GM21786 (cell line): ENCODE results near the gene E2F1.
"Not testable (repeated sequence)": the region's sequence is repeated elsewhere in the genome, so short reads cannot be mapped to it uniquely, and the experiment has no call there.

Experiments used
- ATAC-seq: cut with Tn5 transposase; IDR thresholded peaks from one replicate; pipeline ENCODE4 v1.9.1; 2021; ENCODE audit not compliant: unreplicated experiment

Gene E2F1

DNA sequence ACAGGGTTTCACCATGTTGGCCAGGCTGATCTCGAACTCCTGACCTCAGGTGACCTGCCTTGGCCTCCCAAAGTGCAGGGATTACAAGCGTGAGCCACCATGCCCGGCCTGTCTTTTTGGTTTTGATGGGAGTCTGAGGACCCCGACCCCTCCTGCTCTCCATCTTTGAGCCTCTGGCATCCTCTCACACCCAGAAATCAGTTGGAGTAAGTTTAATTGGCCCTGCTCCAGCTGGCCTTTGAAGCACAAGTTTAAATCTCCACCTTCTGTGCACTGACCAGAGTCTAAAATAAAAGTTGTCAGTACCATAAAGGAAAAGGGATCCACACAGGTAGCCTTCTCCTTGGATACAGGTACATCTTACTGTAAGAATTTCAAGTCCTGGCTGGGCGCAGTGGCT, 40.0 kb downstream of the E2F1 start:
- no peak for ATAC-seq

DNA sequence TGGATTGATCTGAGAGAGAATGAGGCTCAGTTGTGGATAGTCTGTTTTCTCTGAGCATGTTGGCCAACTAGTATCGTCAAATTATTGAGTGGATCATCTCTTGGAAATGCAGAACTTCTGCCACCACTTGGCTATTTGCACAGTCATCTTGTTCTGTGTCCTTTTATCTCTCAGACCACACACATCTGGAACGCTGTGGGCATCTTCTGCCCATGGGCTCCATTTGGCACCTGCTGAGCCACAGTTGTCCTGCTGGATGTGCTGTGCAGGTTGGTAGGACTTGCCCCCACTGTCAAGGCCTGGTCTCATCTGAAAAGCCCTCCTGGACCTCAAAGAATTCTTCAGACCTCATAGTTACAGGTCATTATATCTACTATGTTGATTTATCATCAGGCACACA, 40.8 kb downstream of the E2F1 start:
- ATAC-seq = no peak

DNA sequence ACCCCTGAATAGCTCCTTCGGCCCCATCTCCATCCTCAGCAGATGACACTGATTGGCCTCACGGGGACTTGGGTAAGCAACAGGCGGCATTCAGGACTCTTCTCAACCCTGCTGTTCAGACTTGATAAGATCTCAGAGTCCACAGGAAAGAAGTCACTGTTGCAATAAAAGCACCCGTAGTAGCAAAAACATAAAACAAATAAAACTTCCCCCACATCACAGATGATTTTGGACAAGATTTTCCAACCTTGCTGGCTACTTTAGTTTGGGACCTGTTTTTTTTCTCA, 41.2 kb downstream of the E2F1 start:
- no peak for ATAC-seq

DNA sequence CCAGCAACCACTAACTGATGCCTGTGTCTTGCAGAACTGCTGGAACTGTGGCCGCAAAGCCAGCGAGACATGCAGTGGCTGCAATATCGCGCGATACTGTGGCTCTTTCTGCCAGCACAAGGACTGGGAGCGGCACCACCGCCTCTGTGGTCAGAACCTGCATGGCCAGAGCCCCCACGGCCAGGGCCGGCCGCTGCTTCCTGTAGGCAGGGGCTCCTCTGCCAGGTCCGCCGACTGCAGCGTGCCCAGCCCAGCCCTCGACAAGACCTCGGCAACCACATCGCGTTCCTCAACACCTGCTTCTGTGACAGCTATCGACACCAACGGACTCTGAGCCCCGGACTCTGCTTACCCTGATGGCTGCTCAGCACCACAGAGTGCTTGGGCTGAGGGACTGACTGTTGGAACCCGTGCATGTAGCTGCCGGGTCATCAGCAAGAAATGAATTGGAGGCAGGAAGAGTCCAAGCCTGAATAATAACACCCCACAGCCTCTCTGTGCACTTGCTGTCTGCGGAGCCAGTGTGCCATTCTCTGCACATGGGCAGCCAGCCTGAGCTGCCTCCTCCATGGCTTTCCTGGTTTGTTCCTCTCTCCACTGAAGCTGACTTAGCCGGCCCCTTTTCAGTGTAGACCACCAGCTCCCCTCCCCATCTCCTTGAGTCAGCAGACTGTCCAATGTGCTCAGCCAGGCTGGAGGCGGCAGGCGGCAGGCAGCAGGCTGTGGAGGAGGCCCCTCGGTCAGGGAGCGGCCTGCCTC, 41.7 kb downstream of the E2F1 start:
- no peak for ATAC-seq

DNA sequence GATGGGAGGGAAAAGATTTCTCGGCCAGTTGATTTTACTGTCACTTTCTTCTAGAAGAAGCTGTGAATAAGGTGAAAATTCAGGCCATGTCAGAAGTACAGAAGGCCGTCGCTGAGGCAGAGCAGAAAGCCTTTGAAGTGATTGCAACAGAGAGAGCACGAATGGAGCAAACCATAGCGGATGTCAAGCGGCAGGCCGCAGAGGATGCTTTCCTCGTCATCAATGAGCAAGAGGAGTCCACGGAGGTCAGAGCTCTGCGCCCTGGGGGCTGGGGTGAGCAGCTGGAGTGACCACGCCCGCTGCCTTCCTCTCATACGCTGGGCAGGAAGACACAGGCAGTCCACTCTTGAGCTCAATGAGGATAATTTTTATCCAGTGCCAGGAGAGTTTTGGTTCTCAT, 45.9 kb downstream of the E2F1 start:
- ATAC-seq = no peak

DNA sequence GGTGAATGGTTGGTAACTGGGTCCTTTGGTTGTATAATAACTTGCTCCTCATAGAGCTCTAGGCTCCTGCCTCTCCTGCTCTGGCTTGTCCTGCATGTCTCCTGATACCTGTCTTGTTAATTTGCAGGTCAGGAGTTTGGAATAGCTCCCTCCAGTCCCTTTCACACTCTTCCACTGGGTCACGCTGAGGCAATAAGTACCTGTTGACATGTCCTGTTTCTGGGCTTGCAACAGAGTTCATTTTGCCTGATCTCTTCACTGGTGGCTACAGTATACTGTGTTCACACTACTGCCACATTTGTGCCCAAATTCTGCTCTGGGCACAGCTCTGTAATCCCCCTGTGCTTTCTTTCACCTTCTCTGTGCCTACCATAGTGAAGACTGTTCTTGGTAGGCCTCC, 49.4 kb downstream of the E2F1 start:
- ATAC-seq = no peak

DNA sequence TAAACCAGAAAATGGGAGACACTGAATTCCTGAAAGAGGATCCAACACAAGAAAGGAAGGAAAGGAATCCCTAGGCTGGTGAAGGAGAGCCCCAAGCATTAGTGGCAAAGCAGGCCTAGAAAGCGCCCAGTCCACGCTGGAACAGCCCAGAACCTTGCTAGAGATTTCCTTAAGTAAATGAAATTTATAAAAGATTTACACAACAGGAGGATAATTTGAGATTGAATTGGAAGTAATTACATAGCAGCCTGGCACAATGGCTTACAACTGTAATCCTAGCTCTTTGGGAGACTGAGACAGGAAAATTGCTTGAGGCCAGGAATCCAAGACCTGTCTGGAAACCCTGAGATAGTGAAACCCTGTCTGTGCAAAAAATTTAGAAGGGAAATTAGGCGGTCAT, 50.8 kb downstream of the E2F1 start:
- no peak for ATAC-seq

DNA sequence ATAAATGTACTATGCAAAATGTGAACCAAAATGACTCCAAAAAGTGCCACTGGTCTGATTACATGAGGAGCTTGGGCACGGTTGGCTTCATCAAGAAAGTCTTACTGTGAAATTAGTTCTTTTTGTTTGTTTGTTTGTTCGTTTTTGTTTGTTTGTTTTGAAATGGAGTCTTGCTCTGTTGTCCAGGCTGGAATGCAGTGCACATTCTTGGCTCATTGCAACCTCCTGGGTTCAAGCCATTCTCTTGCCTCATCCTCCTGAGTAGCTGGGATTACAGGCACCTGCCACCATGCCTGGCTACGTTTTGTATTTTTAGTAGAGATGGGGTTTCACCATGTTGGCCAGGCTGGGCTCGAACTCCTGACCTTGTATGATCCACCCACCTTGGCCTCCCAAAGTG, 54.3 kb downstream of the E2F1 start:
- ATAC-seq = not testable (repeated sequence)

DNA sequence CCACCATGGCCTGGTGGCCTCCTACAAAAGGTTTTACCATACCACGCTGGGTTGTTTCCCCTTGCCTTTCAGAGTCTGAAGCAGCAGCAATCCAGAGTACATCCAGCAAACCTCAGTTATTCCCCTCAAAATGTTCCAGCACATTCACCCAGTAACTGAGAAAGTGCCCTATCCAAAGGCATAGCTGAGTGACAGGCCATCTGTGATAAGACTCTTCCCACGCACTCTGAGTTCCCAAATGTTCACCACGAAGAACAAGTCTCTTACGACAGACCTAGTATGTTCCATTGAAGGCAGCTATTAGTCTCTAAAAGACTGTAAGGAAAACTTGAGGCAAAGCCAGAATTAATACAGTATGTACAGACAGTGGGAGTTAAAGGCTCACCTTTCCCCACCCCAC, 55.7 kb downstream of the E2F1 start:
- no peak for ATAC-seq

DNA sequence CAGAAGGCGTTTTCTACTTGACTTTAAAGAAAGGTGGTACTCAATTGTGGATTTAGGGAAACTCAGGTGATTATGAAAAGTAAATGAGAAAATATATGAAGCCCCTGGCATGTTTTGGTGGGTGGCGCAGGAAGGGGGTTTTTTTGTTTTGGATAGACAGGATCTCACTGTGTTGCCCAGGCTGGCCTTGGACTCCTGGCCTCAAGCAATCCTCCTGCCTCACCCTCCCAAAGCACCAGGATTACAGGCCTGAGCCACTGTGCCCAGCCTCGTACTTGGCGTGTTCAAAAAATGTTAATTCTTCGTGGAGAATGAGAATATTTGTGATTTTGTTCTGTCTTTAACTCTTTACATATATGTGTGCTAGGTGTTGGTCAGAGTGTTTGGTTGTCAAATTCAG, 56.2 kb downstream of the E2F1 start:
- no peak for ATAC-seq

DNA sequence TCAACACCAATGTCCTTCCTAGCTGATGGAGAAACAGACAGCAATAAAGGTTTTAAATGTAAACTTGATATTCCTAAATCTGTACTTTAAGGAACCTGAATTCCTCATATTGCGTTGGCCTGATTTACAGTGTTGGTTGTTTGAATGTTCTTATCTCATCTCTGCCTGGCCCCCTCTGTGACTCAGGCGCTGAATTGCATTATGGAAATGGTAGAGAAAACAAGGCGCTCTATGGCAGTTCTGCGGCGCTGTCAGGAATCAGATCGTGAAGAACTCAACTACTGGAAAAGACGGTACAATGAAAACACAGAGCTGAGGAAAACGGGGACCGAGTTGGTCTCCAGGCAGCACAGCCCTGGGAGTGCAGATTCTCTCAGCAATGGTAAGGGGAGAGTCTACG, 56.7 kb downstream of the E2F1 start:
- ATAC-seq = no peak

DNA sequence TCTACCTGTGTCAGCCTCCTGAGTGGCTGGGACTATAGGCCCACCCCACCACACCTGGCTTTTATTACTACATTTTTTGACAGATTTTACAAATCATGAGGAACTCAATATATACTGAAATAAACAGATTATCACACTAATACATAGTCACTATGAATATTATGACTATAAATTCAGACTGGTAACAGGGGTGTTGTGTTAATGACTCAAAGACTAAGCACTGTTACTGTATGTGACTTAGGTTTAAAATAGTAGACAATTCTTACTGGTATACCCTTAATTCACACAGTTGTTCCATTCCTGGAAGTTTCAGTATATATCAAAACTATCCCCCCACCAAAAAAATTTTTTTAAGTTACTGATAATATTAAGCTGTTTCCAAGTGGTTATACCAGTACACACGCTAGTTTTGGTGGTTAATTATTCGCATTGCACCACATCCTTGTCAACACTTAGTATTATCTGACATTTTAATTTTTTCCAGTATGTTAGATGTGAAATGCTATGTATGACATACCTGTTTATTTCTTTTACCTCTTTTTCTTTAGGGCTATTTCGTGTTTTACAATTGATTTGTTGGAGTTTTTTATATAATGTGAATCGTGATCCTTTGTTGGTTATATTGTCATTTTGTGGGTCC, 58.5 kb downstream of the E2F1 start:
- no peak for ATAC-seq

DNA sequence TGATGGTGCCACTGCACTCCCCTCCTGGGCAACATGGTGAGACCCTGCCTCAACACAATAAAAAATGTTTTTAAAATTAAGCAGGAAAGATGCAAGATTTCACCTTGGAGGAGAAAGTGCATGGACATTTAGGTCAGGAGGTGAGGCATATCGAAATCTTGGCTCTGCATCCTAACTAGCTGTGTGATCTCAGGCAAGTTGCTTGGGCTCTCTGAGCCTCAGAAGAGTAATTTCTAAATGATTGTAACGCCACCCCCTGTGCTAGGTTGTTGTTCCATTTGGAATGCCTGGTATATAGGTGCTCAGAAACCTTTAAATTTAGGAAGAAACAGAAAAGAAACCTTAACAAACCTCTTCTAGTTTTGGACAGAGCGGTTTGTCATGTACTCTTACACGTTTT, 60.0 kb downstream of the E2F1 start:
- no peak for ATAC-seq
